HG03159 (cell line): Measurements from ENCODE around the gene KLF11.
"Not testable (repeated sequence)": the region's sequence is repeated elsewhere in the genome, so short reads cannot be mapped to it uniquely, and the experiment has no call there.

ENCODE experiments used
- ATAC-seq: cut with Tn5 transposase; IDR thresholded peaks from one replicate; pipeline ENCODE4 v1.9.1; 2021; ENCODE audit warnings: mild to moderate bottlenecking, moderate library complexity; ENCODE audit not compliant: unreplicated experiment

KLF11 gene

GRCh38 chr2:10080536-10081304 lies 37.4 kb downstream of the KLF11 start:
- ATAC-seq: peak; percentile 17

- ATAC-seq: no peak
Measured at GRCh38 chr2:10083046-10083445, 39.7 kb downstream of the KLF11 start.

- peak; percentile 33 for ATAC-seq
Measured at GRCh38 chr2:10083692-10084211, 40.4 kb downstream of the KLF11 start.

GRCh38 chr2:10084223-10084865 lies 41.0 kb downstream of the KLF11 start:
- peak; percentile 0 for ATAC-seq

GRCh38 chr2:10085043-10085667 lies 41.8 kb downstream of the KLF11 start:
- ATAC-seq: no peak

GRCh38 chr2:10085668-10086059 lies 42.3 kb downstream of the KLF11 start:
- ATAC-seq: no peak

GRCh38 chr2:10086950-10087349 lies 43.6 kb downstream of the KLF11 start:
- ATAC-seq: no peak

GRCh38 chr2:10087360-10087759 lies 44.0 kb downstream of the KLF11 start:
- no peak for ATAC-seq

GRCh38 chr2:10089565-10090190 lies 46.3 kb downstream of the KLF11 start:
- ATAC-seq: peak; percentile 58

GRCh38 chr2:10091182-10091888 lies 48.0 kb downstream of the KLF11 start:
- ATAC-seq: no peak

- ATAC-seq: not testable (repeated sequence)
Measured at GRCh38 chr2:10091889-10092244, 48.5 kb downstream of the KLF11 start.

- no peak for ATAC-seq
Measured at GRCh38 chr2:10094271-10094814, 51.0 kb downstream of the KLF11 start.

GRCh38 chr2:10095175-10095574 lies 51.8 kb downstream of the KLF11 start:
- no peak for ATAC-seq

- ATAC-seq: no peak
Measured at GRCh38 chr2:10096641-10097040, 53.3 kb downstream of the KLF11 start.

GRCh38 chr2:10097352-10098148 lies 54.2 kb downstream of the KLF11 start:
- ATAC-seq: peak; percentile 67

- ATAC-seq: no peak
Measured at GRCh38 chr2:10101491-10101890, 58.1 kb downstream of the KLF11 start.

GRCh38 chr2:10103179-10103578 lies 59.8 kb downstream of the KLF11 start:
- no peak for ATAC-seq
